ENCODE results near the gene ADCYAP1. TPM values are rescaled to one million over a fixed set of nuclear protein-coding genes. Genes with fewer than 3 reads are reported as not detected.

Gene ADCYAP1
- total RNA-seq, 6 experiments from 2014 or later, result not detected

- Mint-ChIP-seq H3K9me3 (no peaks in the 10 kb centered on the region), H3K27me3 (ENCODE audit: insufficient read depth) (peaks cover 4% of the 10 kb centered on the region), H3K36me3 (ENCODE audit: low read depth) (no peaks in the 10 kb centered on the region), H3K4me1 (ENCODE audit: low read depth) (no peaks in the 10 kb centered on the region), H3K27ac (no peak overlapping the region), H3K4me3 (no peak overlapping the region)
- DNase-seq, result no peak
- TF ChIP-seq, protein P1, sequence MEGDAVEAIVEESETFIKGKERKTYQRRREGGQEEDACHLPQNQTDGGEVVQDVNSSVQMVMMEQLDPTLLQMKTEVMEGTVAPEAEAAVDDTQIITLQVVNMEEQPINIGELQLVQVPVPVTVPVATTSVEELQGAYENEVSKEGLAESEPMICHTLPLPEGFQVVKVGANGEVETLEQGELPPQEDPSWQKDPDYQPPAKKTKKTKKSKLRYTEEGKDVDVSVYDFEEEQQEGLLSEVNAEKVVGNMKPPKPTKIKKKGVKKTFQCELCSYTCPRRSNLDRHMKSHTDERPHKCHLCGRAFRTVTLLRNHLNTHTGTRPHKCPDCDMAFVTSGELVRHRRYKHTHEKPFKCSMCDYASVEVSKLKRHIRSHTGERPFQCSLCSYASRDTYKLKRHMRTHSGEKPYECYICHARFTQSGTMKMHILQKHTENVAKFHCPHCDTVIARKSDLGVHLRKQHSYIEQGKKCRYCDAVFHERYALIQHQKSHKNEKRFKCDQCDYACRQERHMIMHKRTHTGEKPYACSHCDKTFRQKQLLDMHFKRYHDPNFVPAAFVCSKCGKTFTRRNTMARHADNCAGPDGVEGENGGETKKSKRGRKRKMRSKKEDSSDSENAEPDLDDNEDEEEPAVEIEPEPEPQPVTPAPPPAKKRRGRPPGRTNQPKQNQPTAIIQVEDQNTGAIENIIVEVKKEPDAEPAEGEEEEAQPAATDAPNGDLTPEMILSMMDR (IDR thresholded peaks at IDR 0.05), result no peak
Observed at GRCh38 chr18:877238-877637, 27.4 kb upstream of the ADCYAP1 start.

GRCh38 chr18:886076-886475 is 18.6 kb upstream of the ADCYAP1 start:
- no peaks in the 10 kb centered on the region for H3K9me3 Mint-ChIP-seq
- no peak for DNase-seq
- TF ChIP-seq, protein P1 (IDR thresholded peaks at IDR 0.05), result no peak
- H3K4me1 Mint-ChIP-seq (ENCODE audit: low read depth), result no peaks in the 10 kb centered on the region
- no peak overlapping the region for H3K27ac Mint-ChIP-seq
- H3K4me3 Mint-ChIP-seq, result no peak overlapping the region
- no peaks in the 10 kb centered on the region; the same call in none of the 2 replicates for H3K27me3 Mint-ChIP-seq (ENCODE audit: insufficient read depth)
- H3K36me3 Mint-ChIP-seq (ENCODE audit: low read depth), result no peaks in the 10 kb centered on the region

DNA sequence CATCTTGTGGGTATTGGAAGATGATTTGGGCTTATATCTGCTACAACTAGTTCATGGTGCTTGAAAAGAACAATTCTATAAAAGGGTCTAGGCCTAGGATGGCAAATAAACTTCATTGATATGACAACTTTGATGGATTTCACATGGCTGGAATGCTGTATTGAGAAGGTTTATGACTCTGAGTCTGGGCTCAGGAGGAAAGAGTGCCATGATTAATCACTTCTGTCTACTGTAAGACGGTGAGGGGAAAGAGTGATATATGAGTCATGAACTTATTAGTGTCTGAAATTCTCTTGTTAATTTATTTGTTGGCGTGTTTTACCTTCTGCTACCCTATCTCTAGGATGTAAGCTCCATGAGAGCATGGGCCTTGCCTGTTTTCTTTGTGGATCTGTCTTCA is 17.0 kb upstream of the ADCYAP1 start:
- H3K4me1 Mint-ChIP-seq (ENCODE audit: low read depth), result no peaks in the 10 kb centered on the region
- no peak for DNase-seq

DNA sequence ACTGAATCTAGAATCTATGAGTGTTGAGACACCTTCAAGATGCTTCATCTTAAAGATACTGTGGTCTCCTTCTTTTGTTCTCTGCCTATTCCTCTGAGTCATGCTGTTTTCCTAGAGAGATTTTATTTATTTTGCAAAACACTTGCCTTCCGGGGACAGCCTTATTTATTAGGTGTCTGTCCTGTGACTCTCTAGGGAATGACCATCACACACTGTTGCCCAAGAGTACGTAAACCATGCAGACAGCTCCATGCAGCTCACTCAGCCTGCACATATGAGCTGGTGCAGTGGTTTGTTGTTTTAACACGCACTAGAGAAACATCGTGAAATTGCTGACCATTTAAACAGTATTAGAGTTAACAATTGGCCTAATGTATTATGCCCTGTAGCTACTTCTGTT is 12.4 kb upstream of the ADCYAP1 start:
- Mint-ChIP-seq H3K27me3 (ENCODE audit: insufficient read depth) (no peaks in the 10 kb centered on the region), H3K4me1 (ENCODE audit: low read depth) (no peaks in the 10 kb centered on the region), H3K27ac (no peak overlapping the region), H3K36me3 (ENCODE audit: low read depth) (no peaks in the 10 kb centered on the region), H3K4me3 (no peak overlapping the region), H3K9me3 (no peaks in the 10 kb centered on the region)
- no peak for DNase-seq
- TF ChIP-seq, protein P1 (IDR thresholded peaks at IDR 0.05), result no peak

More for the DNA sequence above, 17.0 kb upstream of the ADCYAP1 start:
- Mint-ChIP-seq H3K36me3 (ENCODE audit: low read depth) (no peaks in the 10 kb centered on the region), H3K9me3 (no peaks in the 10 kb centered on the region), H3K27ac (no peak overlapping the region), H3K4me3 (no peak overlapping the region), H3K27me3 (ENCODE audit: insufficient read depth) (no peaks in the 10 kb centered on the region; the same call in 1 of the 2 replicates)
- TF ChIP-seq, protein P1 (IDR thresholded peaks at IDR 0.05), result no peak

GRCh38 chr18:896315-896714 is 8.4 kb upstream of the ADCYAP1 start:
- Mint-ChIP-seq H3K27me3 (ENCODE audit: insufficient read depth) (peaks cover 6% of the 10 kb centered on the region), H3K4me1 (ENCODE audit: low read depth) (no peaks in the 10 kb centered on the region), H3K9me3 (no peaks in the 10 kb centered on the region), H3K36me3 (ENCODE audit: low read depth) (no peaks in the 10 kb centered on the region), H3K4me3 (no peak overlapping the region), H3K27ac (no peak overlapping the region)
- TF ChIP-seq, protein P1 (IDR thresholded peaks at IDR 0.05), result no peak
- DNase-seq, result no peak

- TF ChIP-seq, protein P1 (IDR thresholded peaks at IDR 0.05), result no peak
- no peaks in the 10 kb centered on the region for H3K9me3 Mint-ChIP-seq
- H3K27me3 Mint-ChIP-seq (ENCODE audit: insufficient read depth), result peaks cover 33% of the 10 kb centered on the region
- DNase-seq, result no peak
- no peak overlapping the region for H3K27ac Mint-ChIP-seq
- no peaks in the 10 kb centered on the region for H3K36me3 Mint-ChIP-seq (ENCODE audit: low read depth)
- no peak overlapping the region for H3K4me3 Mint-ChIP-seq
- H3K4me1 Mint-ChIP-seq (ENCODE audit: low read depth), result no peaks in the 10 kb centered on the region
Observed at GRCh38 chr18:901761-902160, 2.9 kb upstream of the ADCYAP1 start.

All from HFFc6 (cell line).